GM12892 (cell line): ENCODE measurements around the gene COX6A1.

Experiments
- POLR2A ChIP-seq: IDR thresholded peaks from 2 replicates; pipeline ENCODE4 v1.6.1; 2011; ENCODE audit warnings: low read depth, low read length, control low read depth
- POLR2AphosphoS5 ChIP-seq: IDR thresholded peaks from 2 replicates; pipeline ENCODE4 v1.6.1; 2011; ENCODE audit warnings: low read depth, low read length, control low read depth

- TF ChIP-seq POLR2A: no peak
- TF ChIP-seq POLR2AphosphoS5: no peak
Measured at GRCh38 chr12:120483621-120484020, 45.7 kb downstream of the COX6A1 start.
